HepG2 (cell line): ENCODE measurements around the gene DMBT1. TPM values are rescaled to one million over a fixed set of nuclear protein-coding genes. Genes with fewer than 3 reads are reported as not detected.
A peak's percentile ranks its signal among the peaks of the same experiment; 100 is the strongest.

Experiments used
- ATAC-seq: fragments of 200-7000 bp; cut with Tn5 transposase; 3 replicates; pipeline ENCODE4 v1.9.1; 2020; ENCODE audit warnings: mild to moderate bottlenecking, moderate library complexity
- BruUV-seq: library from RNA; stranded (reverse); fragments of 400-500 nt; replicated peaks from 2 replicates; lab custom pipeline; 2021; lab: Mats Ljungman, UMichigan
- CTCF ChIA-PET: fragments of 300-600 bp; formaldehyde crosslinking; extraction: SDS; loops from one replicate; lab custom pipeline; 2021; ENCODE audit warnings: low total read pairs, inconsistent platforms, low intra/inter-chr PET ratio; lab: Yijun Ruan, JAX
- POLR2A ChIA-PET: fragments of 350-600 bp; sonication (Branson Sonifier 250); formaldehyde crosslinking; loops from one replicate; lab custom pipeline; 2020; ENCODE audit warnings: antibody characterized with exemption, inconsistent platforms; lab: Yijun Ruan, JAX
- DNase-seq: peaks from one replicate; pipeline ENCODE4 v3.0.0-alpha.2; 2015; ENCODE audit warnings: low spot score
- FAIRE-seq: peaks from 3 replicates; lab custom pipeline; 2011; peaks lifted over from hg19 to GRCh38; lab: Jason Lieb, UNC
- H2AFZ ChIP-seq: one replicate; pipeline ENCODE4 v1.6.1; 2011; ENCODE audit warnings: low read length, inconsistent platforms
- H3K27ac ChIP-seq: fragments of 300-600 bp; 3 replicates; pipeline ENCODE4 v1.8.0; 2011; ENCODE audit warnings: mixed run types, mild to moderate bottlenecking, mixed read lengths, low read length, inconsistent platforms; ENCODE audit not compliant: insufficient read depth; ENCODE audit errors: extremely low read length
- H3K27me3 ChIP-seq, 2 experiments: fragments of 200-600 bp in 1 of 2; 2 replicates in 1 of 2; 3 replicates in 1 of 2; pipeline versions ENCODE4 v1.6.0 to v1.8.0; 2011; ENCODE audit warnings: low read length in 2 of 2, mild to moderate bottlenecking in 2 of 2, moderate library complexity in 2 of 2, inconsistent platforms in 1 of 2; ENCODE audit not compliant: insufficient read depth in 2 of 2, control insufficient read depth in 1 of 2
- H3K36me3 ChIP-seq, 2 experiments: fragments of 200-600 bp in 1 of 2; replicated peaks in 1 of 2; 2 replicates in 1 of 2; 3 replicates in 1 of 2; pipeline versions ENCODE4 v1.5.1 to v1.8.0; 2011; ENCODE audit warnings: low read length in 2 of 2, inconsistent platforms in 1 of 2; ENCODE audit not compliant: insufficient read depth in 2 of 2, control insufficient read depth in 1 of 2
- H3K4me1 ChIP-seq: 2 replicates; pipeline ENCODE4 v1.5.1; 2012; ENCODE audit warnings: low read length, inconsistent platforms; ENCODE audit not compliant: insufficient read depth
- H3K4me2 ChIP-seq: 2 replicates; pipeline ENCODE4 v1.6.0; 2011; ENCODE audit warnings: low read depth, low read length, inconsistent platforms
- H3K4me3 ChIP-seq, 3 experiments: fragments of 200-600 bp in 1 of 3; sonication (generic), shearing (Covaris generic) in 1 of 3; replicated peaks in 1 of 3; 2 replicates each; pipeline ENCODE4 v1.5.1; 2011 to 2016; ENCODE audit warnings: low read length in 3 of 3, inconsistent platforms in 2 of 3, low read depth in 2 of 3, mild to moderate bottlenecking in 2 of 3, control low read depth in 1 of 3, mixed read lengths in 1 of 3; ENCODE audit not compliant: insufficient read depth in 1 of 3
- H3K79me2 ChIP-seq: one replicate; pipeline ENCODE4 v1.6.1; 2011; ENCODE audit warnings: low read length, inconsistent platforms; ENCODE audit not compliant: insufficient read depth
- H3K9ac ChIP-seq: 2 replicates; pipeline ENCODE4 v1.6.0; 2011; ENCODE audit warnings: mild to moderate bottlenecking, low read depth, low read length, inconsistent platforms; ENCODE audit not compliant: insufficient read depth
- H3K9me3 ChIP-seq: 2 replicates; pipeline ENCODE4 v1.5.1; 2012; ENCODE audit warnings: mild to moderate bottlenecking, low read length
- H4K20me1 ChIP-seq: 2 replicates; pipeline ENCODE4 v1.6.0; 2011; ENCODE audit warnings: inconsistent platforms, mild to moderate bottlenecking, low read length, moderate library complexity; ENCODE audit not compliant: insufficient read depth
- DDIT3 ChIP-seq: sonication (generic); formaldehyde crosslinking; IDR thresholded peaks from 2 replicates; pipeline ENCODE4 v1.4.0; 2020; ENCODE audit warnings: mild to moderate bottlenecking, missing genetic modification reagents
- HOXA5 ChIP-seq: sonication (generic); formaldehyde crosslinking; IDR thresholded peaks from 2 replicates; pipeline ENCODE4 v1.4.0; 2020; ENCODE audit warnings: missing genetic modification reagents
- TCF12 ChIP-seq, 2 experiments: fragments of 450-650 bp in 1 of 2; sonication (generic) in 1 of 2; formaldehyde crosslinking in 1 of 2; IDR thresholded peaks; 2 replicates each; pipeline versions ENCODE4 v1.6.1 to v1.8.0; 2017 to 2022; ENCODE audit warnings: antibody characterized with exemption in 1 of 2, mild to moderate bottlenecking in 1 of 2, missing genetic modification reagents in 1 of 2, moderate library complexity in 1 of 2
- TMF1 ChIP-seq: sonication (generic); formaldehyde crosslinking; IDR thresholded peaks from 2 replicates; pipeline ENCODE4 v1.8.1; 2022; ENCODE audit warnings: low read depth, missing genetic modification reagents
- ZNF589 ChIP-seq: sonication (generic); formaldehyde crosslinking; conservative IDR thresholded peaks from 2 replicates; pipeline ENCODE4 v1.8.0; 2022; ENCODE audit warnings: mild to moderate bottlenecking, moderate library complexity, missing genetic modification reagents
- WGBS: methylation state at CpG from one replicate; pipeline ENCODE4 v1.1.6; 2017; ENCODE audit warnings: low lambda C conversion rate; 5-methylcytosine and 5-hydroxymethylcytosine counted together
- in situ Hi-C: cut with HindIII; loops from 2 replicates; pipeline ENCODE4 v1.10.0; 2017; ENCODE audit warnings: low pct_unique_long_range_greater_than_20kb; ENCODE audit not compliant: extremely low pct_ligation_motif_present
- intact Hi-C: fragments of 100-400 bp; cut with micrococcal nuclease; formaldehyde crosslinking; loops from one replicate; pipeline ENCODE4 v1.10.0; 2022; ENCODE audit not compliant: unreplicated experiment
- polyA plus RNA-seq, 8 experiments: library from polyadenylated mRNA; depleted of rRNA in 3 of 8; stranded (reverse) in 7 of 8; unstranded in 1 of 8; fragments of >200 nt; fragmentation: Illumina TruSeq in 4 of 8; extraction: Trizol in 4 of 8; gene quantifications; 2 replicates each; pipeline versions ENCODE4 v1.2.1 to v1.2.3, GENCODE V29; 2011 to 2016; ENCODE audit warnings: low read depth in 4 of 8, missing spikeins in 1 of 8, mixed read lengths in 1 of 8; ENCODE audit not compliant: insufficient read depth in 1 of 8
- total RNA-seq, 5 experiments: library from RNA; depleted of rRNA; stranded (reverse); fragments of >200 nt; fragmentation: Illumina TruSeq; extraction: Trizol; gene quantifications; 2 replicates each; pipeline ENCODE4 v1.2.3, GENCODE V29; 2016; ENCODE audit warnings: low read depth in 1 of 5
- TF ChIP-seq, protein P1 (sequence below): sonication (generic); formaldehyde crosslinking; IDR thresholded peaks from 2 replicates; pipeline ENCODE4 v1.4.0; 2020; ENCODE audit warnings: mild to moderate bottlenecking, missing genetic modification reagents

DMBT1 gene
- total and polyA plus RNA-seq, 2 of the 13 experiments (the other 11 are each of a cell fraction or from before 2014, with no cell fraction given): not detected

DNA sequence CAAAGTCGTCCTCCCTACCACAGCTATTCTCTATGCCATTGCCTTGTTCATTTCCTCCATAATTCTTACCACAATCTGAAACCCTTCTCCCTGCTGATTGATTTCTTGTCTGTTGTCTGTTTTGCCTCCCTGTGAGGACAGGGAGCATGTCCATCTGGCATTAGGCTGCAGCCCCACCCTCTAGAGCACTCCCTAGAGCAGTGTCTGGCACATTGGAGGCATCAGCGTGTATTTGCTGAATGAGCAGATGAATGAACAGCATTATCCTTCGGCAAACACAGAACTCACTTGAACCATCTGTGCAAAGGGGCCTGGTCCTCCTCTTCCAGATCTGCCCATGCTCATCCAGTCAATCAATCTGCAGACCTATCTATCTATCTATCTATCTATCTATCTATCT lies 5.1 kb upstream of the DMBT1 start (continued):
- TF ChIP-seq, protein P1, sequence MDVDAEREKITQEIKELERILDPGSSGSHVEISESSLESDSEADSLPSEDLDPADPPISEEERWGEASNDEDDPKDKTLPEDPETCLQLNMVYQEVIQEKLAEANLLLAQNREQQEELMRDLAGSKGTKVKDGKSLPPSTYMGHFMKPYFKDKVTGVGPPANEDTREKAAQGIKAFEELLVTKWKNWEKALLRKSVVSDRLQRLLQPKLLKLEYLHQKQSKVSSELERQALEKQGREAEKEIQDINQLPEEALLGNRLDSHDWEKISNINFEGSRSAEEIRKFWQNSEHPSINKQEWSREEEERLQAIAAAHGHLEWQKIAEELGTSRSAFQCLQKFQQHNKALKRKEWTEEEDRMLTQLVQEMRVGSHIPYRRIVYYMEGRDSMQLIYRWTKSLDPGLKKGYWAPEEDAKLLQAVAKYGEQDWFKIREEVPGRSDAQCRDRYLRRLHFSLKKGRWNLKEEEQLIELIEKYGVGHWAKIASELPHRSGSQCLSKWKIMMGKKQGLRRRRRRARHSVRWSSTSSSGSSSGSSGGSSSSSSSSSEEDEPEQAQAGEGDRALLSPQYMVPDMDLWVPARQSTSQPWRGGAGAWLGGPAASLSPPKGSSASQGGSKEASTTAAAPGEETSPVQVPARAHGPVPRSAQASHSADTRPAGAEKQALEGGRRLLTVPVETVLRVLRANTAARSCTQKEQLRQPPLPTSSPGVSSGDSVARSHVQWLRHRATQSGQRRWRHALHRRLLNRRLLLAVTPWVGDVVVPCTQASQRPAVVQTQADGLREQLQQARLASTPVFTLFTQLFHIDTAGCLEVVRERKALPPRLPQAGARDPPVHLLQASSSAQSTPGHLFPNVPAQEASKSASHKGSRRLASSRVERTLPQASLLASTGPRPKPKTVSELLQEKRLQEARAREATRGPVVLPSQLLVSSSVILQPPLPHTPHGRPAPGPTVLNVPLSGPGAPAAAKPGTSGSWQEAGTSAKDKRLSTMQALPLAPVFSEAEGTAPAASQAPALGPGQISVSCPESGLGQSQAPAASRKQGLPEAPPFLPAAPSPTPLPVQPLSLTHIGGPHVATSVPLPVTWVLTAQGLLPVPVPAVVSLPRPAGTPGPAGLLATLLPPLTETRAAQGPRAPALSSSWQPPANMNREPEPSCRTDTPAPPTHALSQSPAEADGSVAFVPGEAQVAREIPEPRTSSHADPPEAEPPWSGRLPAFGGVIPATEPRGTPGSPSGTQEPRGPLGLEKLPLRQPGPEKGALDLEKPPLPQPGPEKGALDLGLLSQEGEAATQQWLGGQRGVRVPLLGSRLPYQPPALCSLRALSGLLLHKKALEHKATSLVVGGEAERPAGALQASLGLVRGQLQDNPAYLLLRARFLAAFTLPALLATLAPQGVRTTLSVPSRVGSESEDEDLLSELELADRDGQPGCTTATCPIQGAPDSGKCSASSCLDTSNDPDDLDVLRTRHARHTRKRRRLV: no peak
- TF ChIP-seq TMF1 (CRISPR knock-in tag): no peak
- no peak for TF ChIP-seq DDIT3
- no peak for TF ChIP-seq HOXA5
- TF ChIP-seq TCF12 (IDR thresholded peaks at IDR 0.05): no peak
- no peak for TF ChIP-seq TCF12 (CRISPR knock-in tag; IDR thresholded peaks at IDR 0.05)

DNA sequence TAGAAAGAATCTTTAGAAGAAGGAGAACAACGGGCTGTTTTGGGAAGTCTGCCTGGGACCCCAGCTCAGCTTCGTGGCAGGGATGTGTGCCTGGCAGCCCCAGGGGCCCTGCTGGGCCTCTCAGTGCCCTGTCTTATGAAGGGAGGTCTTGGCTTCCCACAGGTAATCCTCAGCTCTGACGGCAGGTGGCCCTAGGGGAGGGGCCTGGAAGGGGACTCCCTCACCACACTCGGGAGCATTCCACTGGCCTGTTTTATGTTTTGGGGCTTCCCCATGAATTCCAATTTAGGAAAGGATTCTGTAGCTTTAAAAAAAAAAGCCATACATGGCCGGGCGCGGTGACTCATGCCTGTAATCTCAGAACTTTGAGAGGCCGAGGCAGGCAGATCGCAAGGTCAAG lies 3.0 kb upstream of the DMBT1 start:
- no peak overlapping the region for H3K9ac ChIP-seq
- intact Hi-C loops (no loop called here), in situ Hi-C loops (no loop called here)
- no peaks in the 10 kb centered on the region for H3K4me1 ChIP-seq
- ATAC-seq (peak; percentile 68), FAIRE-seq (no peak), DNase-seq (no peak)
- H3K4me2 ChIP-seq: no peak overlapping the region
- no peaks in the 10 kb centered on the region for H3K79me2 ChIP-seq
- H3K27me3 ChIP-seq: peaks cover 0 to 5% of the 10 kb centered on the region in 2 experiments; a peak in 2 of 5 replicates
- no peaks in the 10 kb centered on the region for H4K20me1 ChIP-seq
- H3K4me3 ChIP-seq: no peak overlapping the region
- ChIA-PET POLR2A (no interaction called here), CTCF (no interaction called here)
- 9% methylated on average over 9 of the region's 9 CpGs for WGBS
- BruUV-seq: no TSS peak
- no peaks in the 10 kb centered on the region for H3K36me3 ChIP-seq
- H3K9me3 ChIP-seq: no peaks in the 10 kb centered on the region
- TF ChIP-seq ZNF589: no peak
- H2AFZ ChIP-seq: no peak overlapping the region
- H3K27ac ChIP-seq: no peak overlapping the region
